Measurements from ENCODE around the gene PTGIR.

- TF ChIP-seq NR2F1 (conservative IDR thresholded peaks at IDR 0.05) (no peak), POLR2A (IDR thresholded peaks at IDR 0.05; ENCODE audit: low read depth, low read length) (no peak), RCOR1 (conservative IDR thresholded peaks at IDR 0.05; ENCODE audit: low read depth, low read length) (no peak), CBFB (IDR thresholded peaks at IDR 0.05; ENCODE audit: low read depth) (no peak), JUND (IDR thresholded peaks at IDR 0.05; ENCODE audit: low read depth, low read length) (no peak), POLR2AphosphoS5 (IDR thresholded peaks at IDR 0.05; ENCODE audit: low read length) (no peak), EP300 (IDR thresholded peaks at IDR 0.05; ENCODE audit: borderline replicate concordance in 1 of 2, control insufficient read depth in 1 of 2, low read depth in 2 of 2, low read length in 2 of 2) (no peak)
- TF ChIP-seq, protein P1, sequence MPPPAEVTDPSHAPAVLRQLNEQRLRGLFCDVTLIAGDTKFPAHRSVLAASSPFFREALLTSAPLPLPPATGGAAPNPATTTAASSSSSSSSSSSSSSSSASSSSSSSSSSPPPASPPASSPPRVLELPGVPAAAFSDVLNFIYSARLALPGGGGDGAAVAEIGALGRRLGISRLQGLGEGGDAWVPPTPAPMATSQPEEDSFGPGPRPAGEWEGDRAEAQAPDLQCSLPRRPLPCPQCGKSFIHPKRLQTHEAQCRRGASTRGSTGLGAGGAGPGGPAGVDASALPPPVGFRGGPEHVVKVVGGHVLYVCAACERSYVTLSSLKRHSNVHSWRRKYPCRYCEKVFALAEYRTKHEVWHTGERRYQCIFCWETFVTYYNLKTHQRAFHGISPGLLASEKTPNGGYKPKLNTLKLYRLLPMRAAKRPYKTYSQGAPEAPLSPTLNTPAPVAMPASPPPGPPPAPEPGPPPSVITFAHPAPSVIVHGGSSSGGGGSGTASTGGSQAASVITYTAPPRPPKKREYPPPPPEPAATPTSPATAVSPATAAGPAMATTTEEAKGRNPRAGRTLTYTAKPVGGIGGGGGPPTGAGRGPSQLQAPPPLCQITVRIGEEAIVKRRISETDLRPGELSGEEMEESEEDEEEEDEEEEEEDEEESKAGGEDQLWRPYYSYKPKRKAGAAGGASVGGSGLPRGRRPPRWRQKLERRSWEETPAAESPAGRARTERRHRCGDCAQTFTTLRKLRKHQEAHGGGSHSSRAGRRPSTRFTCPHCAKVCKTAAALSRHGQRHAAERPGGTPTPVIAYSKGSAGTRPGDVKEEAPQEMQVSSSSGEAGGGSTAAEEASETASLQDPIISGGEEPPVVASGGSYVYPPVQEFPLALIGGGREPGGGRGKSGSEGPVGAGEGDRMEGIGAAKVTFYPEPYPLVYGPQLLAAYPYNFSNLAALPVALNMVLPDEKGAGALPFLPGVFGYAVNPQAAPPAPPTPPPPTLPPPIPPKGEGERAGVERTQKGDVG (CRISPR knock-in tag; IDR thresholded peaks at IDR 0.05) = no peak
- TF ChIP-seq, protein P2, sequence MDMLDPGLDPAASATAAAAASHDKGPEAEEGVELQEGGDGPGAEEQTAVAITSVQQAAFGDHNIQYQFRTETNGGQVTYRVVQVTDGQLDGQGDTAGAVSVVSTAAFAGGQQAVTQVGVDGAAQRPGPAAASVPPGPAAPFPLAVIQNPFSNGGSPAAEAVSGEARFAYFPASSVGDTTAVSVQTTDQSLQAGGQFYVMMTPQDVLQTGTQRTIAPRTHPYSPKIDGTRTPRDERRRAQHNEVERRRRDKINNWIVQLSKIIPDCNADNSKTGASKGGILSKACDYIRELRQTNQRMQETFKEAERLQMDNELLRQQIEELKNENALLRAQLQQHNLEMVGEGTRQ (IDR thresholded peaks at IDR 0.05; ENCODE audit: borderline replicate concordance, low read depth, low read length) = no peak
- TF ChIP-seq, protein P3, sequence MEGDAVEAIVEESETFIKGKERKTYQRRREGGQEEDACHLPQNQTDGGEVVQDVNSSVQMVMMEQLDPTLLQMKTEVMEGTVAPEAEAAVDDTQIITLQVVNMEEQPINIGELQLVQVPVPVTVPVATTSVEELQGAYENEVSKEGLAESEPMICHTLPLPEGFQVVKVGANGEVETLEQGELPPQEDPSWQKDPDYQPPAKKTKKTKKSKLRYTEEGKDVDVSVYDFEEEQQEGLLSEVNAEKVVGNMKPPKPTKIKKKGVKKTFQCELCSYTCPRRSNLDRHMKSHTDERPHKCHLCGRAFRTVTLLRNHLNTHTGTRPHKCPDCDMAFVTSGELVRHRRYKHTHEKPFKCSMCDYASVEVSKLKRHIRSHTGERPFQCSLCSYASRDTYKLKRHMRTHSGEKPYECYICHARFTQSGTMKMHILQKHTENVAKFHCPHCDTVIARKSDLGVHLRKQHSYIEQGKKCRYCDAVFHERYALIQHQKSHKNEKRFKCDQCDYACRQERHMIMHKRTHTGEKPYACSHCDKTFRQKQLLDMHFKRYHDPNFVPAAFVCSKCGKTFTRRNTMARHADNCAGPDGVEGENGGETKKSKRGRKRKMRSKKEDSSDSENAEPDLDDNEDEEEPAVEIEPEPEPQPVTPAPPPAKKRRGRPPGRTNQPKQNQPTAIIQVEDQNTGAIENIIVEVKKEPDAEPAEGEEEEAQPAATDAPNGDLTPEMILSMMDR (IDR thresholded peaks at IDR 0.05 in 2 of 3, conservative IDR thresholded peaks at IDR 0.05 in 1 of 3; ENCODE audit: control insufficient read depth in 2 of 3, extremely low read depth in 1 of 3, insufficient read depth in 1 of 3, low read depth in 3 of 3, low read length in 3 of 3) = no peak
Measured at GRCh38 chr19:46585539-46585938, 39.4 kb downstream of the PTGIR start.

Data from GM12878 (cell line).